Activated naive CD4-positive, alpha-beta T cell treated with anti-CD3 and anti-CD28 coated beads, Interleukin-2, amount 50 U/mL, for 16 hours (primary cell): Measurements from ENCODE around the gene B4GALT4.
"Not testable (repeated sequence)": the region's sequence is repeated elsewhere in the genome, so short reads cannot be mapped to it uniquely, and the experiment has no call there.

ENCODE experiments used
- DNase-seq: peaks from one replicate; pipeline ENCODE4 v3.0.0-alpha.2; 2020

B4GALT4 gene

DNA sequence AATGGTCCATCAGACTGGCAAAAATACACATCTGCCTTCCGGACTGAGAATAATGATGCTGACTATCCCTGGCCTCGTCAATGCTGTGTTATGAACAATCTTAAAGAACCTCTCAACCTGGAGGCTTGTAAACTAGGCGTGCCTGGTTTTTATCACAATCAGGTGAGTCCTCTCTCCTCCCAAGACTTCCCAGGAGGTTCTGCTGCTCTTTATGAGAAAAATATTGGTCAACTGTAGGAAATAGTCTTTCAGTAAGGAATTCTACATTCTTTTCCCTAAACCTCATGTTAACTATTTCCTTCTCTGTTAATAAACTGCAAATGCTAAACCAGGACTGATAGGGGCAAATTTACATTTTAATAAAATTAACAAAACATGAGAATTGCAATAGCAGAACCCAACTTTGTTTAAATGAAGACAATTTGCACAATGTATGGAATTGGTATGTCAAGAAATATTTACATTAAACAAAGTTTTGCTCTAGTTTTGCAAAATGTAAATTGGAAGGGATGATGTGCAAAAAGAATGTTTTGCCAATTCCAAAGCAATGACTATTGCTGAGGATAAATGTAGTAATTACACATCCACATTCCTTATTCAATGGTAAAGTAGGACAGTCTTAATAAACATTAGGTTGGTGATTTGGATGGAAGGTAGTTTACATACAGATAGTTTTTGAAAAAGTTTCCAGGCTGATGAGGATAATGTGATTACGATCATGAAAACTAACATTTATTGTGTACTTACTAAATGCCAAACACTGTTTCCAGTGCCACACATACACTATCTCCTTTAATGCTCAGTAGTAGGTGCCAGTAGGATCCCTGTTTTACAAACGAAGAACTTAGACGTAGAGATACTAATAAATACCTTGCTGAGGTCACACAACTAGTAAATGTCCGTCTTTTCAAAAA lies 46.2 kb downstream of the B4GALT4 start:
- no peak for DNase-seq

GRCh38 chr3:119191800-119192199 lies 48.9 kb downstream of the B4GALT4 start:
- DNase-seq: no peak

DNA sequence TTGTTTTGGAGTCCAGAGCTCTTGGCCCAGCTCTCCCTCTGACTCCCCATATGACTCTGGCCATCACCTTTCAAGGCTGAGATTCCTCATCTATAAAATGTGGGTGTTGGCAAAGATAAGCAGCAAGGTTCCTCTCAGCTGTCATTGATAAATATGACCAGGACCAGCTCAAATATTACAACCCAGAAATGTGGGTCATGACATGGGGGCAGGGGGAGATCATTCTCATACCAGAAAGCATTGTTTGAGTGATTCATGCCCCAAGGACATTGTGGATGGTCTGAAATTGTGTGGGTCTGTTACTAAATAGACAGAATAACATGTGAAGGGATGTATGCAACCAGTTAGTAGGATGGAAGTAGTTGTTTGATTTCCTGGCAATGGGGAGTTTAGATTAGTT lies 53.4 kb downstream of the B4GALT4 start:
- no peak for DNase-seq

DNA sequence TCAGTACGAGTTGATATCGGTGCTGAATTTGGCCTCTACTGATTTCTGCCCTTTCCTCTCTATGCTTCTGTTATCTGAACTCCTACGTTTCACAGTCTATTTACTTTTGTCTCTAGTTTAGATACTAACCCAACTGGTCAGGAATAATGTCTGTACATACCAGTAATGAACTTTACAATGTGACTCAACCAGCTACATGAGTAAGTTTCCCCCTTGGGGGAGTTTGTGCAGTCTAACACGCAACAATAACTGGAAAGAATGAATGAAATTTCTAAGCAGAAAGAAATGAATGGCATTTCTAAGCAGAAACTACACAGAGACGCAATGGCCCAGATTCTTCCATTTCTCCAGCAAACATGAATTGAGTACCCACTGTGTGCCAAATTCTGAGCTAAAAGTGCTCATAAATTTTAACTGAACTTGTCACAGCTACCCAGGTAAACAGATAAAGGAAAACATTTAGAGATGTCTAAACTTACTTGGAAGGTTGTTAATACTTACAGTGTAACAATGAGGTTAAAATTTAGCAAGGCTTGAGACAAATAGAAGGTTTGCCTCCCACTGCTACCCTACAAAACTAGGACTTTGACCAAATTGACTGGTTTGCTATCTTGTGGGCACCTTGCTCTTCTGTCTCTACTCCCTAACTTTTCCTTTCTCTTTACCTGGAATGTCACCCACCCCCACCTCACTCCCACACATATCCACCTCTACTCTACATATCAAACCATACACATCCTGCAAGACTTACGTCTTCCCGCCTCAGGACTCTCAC lies 55.7 kb downstream of the B4GALT4 start:
- DNase-seq: no peak

DNA sequence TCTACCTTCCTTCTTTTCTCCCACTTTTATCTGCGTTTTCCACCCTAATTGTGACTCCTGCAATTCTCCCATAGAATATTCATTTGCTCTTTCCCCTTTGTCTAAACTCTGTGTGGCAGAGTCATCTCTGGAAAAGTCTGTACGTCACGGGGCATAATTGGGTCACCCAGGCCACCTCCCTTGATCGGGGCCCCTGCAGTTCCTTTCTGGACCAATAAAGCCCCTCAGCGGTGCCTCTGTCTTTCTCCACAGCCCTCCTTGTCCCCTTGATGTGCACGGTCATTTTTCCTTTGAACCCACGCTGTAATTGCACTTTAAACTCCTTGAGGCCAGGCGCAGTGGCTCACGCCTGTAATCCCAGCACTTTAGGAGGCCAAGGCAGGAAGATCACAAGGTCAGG lies 56.6 kb downstream of the B4GALT4 start:
- DNase-seq: no peak

GRCh38 chr3:119181765-119182164 lies 58.9 kb downstream of the B4GALT4 start:
- DNase-seq: no peak

- no peak for DNase-seq
Measured at GRCh38 chr3:119177321-119177720, 63.4 kb downstream of the B4GALT4 start.

- DNase-seq: no peak
Measured at GRCh38 chr3:119176778-119177177, 63.9 kb downstream of the B4GALT4 start.

GRCh38 chr3:119175872-119176756 lies 64.6 kb downstream of the B4GALT4 start:
- DNase-seq: no peak

- no peak for DNase-seq
Measured at GRCh38 chr3:119173325-119173724, 67.4 kb downstream of the B4GALT4 start, which contains the start of gene UPK1B. UPK1B (plus strand) TSS chr3:119173598; CDS start chr3:119186742, 13,144 bp downstream.

GRCh38 chr3:119170821-119171220 lies 69.9 kb downstream of the B4GALT4 start:
- DNase-seq: no peak

DNA sequence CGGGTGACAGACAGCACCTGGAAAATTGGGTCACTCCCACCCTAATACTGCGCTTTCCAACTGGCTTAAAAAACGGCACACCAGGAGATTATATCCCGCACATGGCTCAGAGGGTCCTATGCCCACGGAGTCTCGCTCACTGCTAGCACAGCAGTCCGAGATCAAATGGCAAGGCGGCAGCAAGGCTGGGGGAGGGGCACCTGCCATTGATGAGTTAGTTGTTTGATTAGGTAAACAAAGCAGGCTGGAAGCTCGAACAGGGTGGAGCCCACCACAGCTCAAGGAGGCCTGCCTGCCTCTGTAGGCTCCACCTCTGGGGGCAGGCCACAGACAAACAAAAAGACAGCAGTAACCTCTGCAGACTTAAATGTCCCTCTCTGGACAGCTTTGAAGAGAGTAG lies 75.9 kb downstream of the B4GALT4 start:
- not testable (repeated sequence) for DNase-seq
